GM10847 (cell line): Measurements from ENCODE around the gene TSR1.
A peak's percentile ranks its signal among the peaks of the same experiment; 100 is the strongest.

Source experiments
- POLR2A ChIP-seq: IDR thresholded peaks from 2 replicates; pipeline ENCODE4 v1.6.1; 2011; ENCODE audit not compliant: insufficient read length; ENCODE audit errors: extremely low read depth

Gene TSR1

DNA sequence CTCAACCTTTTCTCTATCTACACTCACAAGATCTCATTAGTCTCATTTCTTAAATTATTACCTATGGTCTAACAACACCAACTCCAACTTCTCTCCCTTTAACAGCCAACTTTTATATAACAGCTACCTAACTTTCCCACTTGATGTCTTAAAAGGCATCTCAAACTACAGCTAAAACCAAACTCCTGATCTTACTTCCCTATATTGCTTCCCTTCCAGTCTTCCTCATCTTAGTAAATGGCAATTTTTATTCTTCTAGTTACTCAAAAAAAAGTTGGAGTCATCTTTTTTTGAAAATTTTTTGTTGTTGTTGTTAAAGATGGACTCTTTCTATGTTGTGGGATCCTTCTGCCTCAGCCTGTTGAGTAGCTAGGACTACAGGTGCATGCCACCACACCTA, 17.2 kb downstream of the TSR1 start:
- no peak for TF ChIP-seq POLR2A

DNA sequence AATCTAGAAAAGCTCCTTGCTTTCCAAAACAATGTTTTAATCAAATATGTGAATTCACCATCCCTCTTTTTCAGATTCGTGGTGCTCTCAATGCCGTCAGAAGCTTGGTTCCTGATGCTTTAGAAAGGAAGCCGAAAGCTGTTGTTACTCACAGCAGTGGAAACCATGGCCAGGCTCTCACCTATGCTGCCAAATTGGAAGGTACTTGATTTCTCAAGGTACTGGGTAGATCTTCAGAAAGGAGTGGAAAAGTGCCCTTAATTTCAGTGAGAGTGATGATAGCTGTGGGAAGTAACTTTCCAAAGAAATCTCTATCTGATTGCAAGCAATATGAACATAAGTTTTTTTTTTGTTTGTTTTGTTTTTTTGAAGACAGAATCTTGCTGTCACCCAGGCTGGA, 18.5 kb downstream of the TSR1 start:
- TF ChIP-seq POLR2A, result no peak

DNA sequence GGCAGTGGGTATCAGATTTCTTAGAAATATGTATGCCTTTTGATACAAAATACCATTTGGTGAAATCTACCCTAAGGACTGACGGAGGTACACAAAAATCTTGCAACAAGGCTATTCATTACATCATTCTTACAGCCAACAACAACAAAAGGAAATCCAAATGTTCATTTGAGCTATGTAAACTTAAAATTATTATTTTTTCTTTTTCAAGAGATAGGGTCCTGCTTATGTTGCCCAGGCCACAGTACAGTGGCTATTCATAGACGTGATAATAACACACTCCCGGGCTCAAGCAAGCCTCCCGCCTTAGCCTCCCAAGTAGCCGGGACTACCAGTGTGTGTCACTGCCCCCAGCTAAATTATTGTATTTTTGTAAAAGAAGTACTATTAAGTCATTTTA, 23.5 kb downstream of the TSR1 start:
- no peak for TF ChIP-seq POLR2A

DNA sequence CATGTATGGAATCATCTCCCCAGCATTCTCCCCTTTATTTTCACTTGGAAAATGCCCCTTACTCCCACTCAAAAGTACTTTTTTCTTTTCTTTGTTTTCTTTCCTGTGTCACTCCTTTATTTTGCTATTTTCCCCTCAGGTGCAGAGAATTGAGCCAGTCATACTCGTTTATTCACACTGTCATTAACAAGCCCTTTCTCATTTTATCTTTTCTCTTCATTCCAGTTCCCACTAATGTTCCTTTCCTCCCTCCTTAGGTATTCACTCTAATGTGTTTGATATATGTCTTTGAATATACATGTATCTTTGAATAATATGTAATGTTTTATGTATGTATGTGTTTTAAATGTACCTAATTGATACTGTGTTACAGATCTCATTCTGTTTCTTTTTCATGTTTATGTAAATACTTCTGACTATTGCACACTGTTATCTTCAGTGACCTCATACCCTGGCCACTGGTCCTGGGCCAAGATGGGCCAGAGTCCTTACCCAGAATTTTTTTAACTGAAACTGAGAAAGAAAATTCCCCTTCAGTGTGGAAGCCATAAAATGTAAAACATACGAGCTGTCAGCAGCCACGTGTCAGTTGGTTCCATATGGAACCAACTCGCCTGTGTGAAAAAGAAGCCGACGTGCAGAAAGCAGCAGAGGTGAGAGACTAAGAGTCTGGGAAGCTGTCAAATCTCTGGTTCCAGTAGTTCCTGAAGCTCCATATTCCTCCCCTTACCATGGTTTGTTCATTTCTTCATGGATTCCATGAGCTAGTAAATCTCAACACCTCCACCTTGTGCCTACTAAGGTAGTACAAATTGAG, 26.7 kb downstream of the TSR1 start:
- no peak for TF ChIP-seq POLR2A

DNA sequence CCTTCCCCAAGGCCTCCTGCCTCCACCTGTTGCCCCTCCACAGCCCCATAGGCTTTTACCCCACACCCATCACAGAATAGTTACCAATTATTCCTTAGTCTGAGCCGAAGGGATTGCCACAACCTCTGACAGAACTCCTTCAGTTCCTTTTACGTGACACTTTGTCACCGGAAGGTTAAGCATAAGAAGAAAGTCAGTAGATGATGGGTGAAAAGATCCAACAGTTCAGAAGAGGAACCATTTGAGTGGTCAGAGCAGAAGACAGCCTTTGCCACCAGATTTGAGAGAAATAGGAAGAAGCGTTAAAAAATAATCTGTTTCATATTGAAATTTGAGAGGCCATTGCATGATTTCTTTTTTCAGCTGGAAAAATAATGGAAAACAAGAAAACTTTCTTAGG, 31.3 kb downstream of the TSR1 start:
- TF ChIP-seq POLR2A, result no peak

DNA sequence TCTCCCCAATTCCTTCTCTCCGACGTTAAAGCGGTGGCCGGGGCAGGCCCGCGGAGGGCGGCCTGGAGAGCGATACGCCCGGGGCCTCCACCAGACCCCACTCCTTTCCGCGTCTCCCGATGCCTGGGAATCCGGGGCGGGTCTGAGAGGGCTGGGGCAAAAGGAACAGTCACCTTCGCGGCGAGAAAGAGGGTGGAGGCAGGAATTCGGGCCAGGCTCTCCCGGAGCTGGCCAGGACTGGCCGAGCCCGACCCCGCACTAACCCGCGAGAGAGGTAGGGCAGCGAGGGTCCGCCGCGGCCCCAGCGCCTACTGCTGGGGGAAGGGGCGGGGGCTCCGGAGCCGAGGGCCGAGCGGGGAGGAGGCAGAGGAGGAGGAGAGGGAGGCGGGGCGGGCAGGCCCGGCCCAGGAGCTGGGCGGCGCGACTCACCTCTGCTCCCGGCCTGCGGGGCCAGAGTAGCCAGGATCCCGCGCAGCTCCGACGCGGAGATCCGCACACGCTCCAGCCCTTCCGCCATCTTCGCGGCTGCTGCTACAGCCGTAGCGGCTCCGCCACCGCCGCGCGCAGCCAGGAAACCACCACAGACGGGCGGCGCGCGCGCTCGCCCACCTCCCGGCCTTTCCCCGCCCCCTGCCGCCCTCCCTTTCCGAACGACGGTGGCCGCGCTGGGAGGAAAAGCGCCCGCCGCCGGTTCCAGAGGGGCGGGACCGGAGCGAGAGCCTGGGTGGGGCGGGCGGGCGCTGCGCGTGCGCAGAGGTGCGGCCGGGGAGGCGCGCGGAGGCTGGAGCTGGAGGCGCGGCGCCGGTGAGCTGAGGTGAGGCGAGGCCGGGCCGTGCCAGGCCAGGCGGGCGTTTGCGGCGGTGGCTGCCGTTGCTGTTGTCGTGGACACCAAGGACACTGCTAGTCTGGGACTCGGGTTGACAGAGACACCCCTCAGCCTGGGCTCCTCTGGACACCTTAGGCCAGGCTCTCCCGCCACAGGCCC, 32.8 kb downstream of the TSR1 start, which contains the start of the genes SMG6 and SRR:
Gene SMG6, minus strand, starts transcription at position 582 of the 985 bp plus-strand sequence. Its CDS starts 65 bp downstream, at position 517.
Gene SRR, plus strand, starts transcription at position 747 of the 985 bp plus-strand sequence. CDS start 11,611 bp downstream, outside the sequence.
- TF ChIP-seq POLR2A, result peak; percentile 73

DNA sequence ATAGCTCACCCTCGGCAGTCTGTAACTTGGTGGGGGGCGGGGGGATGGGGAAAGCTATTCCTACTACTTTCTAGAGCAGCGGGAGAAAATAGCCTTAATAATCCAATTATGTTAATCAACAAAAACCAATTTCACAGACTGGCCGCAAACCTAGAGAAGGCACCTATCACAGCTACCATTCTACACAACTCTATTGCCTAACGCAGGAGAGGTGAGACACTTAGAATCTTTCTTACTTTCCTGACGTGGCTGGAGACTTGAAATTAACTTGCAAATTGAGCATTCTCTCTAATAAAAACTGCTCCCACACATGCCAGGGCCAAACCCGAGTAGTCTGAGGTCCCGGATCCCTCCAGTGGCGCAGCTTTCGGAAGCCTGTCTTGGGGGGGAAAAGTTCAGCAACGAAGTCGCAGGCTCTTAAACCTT, 33.5 kb downstream of the TSR1 start:
- no peak for TF ChIP-seq POLR2A

DNA sequence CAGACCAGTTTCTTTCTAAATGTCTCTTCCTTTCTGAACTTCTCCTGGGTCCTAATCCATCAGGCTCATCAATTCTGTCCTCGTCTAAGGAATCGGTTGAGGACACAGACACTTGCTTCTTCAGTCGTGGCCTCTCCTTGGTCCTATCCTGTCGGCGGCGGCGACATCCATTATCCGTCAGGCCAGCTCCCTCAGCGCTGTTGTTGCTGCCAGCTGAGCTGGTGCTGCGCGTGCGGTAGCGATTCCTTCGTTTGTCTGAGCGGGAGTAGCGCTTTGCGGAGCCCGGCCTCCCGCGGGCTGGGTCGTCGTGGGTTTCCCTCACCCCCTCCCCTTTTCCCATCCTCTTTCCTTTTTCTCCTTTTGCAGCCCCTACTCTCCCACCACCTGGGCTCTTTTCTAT, 36.5 kb downstream of the TSR1 start:
- TF ChIP-seq POLR2A, result no peak

DNA sequence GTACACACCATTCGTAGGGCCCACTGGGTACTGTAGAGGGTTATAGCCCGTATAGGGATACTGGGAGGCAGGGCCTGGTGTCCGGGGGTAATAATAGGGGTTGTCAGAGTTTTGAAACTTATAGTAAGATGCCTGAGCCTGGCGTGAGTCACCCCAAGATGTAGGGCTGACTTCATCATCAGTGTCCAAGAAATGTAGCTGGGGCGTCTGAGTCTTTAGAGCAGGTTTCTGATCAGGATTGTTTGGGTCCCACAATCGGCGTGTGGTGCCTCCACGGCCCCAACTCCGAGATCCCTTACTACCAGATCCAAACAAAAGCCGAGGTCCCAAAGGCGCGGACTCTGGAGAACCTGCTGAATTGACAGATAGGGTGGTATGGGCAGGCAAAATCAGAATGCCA, 37.1 kb downstream of the TSR1 start:
- no peak for TF ChIP-seq POLR2A

DNA sequence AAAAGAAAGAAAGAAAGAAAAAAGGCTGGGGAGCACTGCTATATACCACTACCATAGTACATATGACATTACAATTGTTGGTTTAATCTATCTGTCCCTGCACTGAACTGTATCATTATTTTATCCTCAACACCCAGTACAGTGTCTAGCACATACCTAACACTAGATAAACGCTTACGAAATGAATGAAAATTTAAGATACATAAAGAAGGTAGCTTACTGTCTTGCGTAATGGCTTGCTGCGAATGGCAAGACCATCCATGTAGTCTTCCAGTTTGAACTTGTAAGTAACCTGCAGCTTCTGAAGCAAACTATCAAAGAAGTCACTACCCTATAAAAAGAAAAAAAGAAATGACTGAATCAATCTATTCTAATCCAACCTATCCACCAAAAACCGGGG, 39.2 kb downstream of the TSR1 start:
- no peak for TF ChIP-seq POLR2A

DNA sequence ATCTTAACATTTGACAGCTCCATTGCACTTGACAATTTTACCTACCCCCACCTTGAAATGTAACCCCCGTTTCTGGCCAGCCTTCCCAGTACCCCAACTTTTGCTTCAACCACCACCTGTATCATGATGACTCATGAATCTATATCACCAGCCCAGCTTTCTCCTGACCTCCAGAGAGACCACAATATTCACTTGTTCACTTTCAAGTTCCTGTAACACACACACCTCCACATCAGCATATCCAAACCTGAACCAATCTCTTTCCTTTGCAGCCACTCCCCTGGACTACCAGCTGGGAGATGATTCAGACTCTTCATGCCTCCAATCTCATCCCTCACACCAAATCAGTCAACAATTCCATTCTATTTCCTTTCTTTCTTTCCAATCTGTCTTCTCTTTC, 40.7 kb downstream of the TSR1 start:
- TF ChIP-seq POLR2A, result no peak

DNA sequence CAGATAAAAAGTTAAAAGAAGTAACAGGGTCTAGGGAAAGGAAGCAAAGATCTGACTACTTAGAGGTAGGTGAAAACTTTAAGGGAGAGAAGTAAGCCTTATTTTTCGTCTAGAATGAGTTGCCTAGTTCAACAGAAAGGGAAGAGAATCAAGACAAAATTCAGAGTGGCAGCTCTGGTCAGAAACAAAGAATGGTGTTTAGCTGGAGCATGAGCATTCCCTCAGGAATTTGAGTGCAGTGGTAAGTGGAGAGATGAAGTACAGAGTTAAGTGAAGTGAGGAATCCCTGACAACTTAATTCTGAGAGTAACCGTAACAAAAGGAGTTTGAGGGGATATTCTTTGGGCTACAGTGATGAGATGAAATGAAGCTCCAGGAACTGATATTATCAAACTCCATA, 44.2 kb downstream of the TSR1 start:
- TF ChIP-seq POLR2A, result no peak

DNA sequence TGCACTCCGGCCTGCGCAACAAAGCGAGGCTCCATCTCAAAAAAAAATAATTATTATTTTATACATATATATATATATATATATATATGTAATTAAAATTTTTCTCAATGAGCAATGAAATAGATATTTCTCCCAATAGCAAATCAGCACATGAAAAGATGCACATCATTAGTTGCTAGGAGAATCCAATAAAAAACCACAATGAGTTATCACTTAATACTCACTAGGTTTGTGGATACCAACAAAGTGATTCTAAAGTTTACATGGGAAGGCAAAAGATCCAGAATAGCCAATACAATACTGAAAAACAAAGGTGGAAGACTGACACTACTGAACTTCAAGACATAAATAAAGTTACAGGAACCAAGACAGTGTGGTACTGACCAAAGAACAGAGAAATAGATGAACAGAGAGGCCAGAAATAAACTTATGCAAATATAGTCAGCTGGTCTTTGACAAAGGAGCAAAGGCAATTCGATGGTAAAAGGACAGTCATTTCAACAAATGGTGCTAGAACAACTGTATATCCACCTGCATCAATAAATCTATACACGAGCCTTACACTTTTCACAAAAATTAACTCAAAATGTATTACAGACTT, 46.3 kb downstream of the TSR1 start:
- TF ChIP-seq POLR2A, result no peak

DNA sequence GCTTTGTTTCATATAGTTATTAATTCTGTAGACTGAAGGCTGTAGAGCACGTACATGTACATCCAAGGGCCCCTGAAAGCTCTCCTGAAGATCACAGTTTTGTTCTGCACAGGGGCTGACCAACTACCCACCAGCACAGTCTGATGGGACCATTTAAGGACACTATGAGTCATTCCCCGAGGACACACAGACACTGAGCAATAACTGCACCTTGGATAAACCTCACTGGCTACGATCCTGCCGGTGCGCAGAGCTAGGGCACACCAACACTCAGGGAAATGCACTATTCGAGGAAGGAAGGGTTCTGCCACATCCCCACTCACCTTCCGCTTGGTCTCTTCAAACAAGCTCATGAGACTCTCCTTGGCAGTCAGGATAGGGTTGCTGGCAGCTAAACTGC, 53.0 kb downstream of the TSR1 start:
- no peak for TF ChIP-seq POLR2A

DNA sequence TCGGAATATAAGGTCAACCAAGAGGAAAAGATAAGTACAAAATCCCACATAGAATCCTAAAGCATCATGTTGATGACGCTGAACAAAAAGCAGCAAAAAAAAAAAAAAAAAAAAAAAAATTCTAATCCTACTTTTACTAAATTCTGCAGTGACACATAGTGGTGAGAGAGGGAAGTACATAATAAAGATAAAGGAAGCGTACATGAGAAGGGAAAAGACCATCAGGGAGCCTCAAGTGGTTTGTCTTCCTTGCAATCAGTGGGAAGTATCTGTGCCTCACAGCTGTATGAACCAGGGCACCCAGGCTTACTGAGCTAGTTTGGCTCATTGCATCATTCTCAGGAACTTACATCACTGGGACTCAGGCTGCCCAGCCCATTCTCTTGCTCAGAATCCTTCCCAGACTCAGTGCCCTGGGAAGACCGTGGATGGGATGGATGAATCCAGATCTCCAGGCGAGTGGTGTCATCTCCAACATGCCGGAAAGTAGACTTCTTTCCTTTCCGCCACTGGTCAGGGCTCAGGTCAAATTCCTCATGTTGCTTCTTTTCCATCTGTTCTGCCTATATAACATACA, 53.9 kb downstream of the TSR1 start:
- TF ChIP-seq POLR2A, result no peak
